H1 (cell line): ENCODE results near the gene DBNDD2. TPM values are rescaled to one million over a fixed set of nuclear protein-coding genes. Genes with fewer than 3 reads are reported as not detected.

Experiments
- BCL11A ChIP-seq, 2 experiments: IDR thresholded peaks; one replicate each; pipeline ENCODE4 v1.6.1; 2011; ENCODE audit warnings: low read depth in 2 of 2, low read length in 2 of 2, mild to moderate bottlenecking in 2 of 2
- CHD7 ChIP-seq: fragments of 300-600 bp; sonication (generic); IDR thresholded peaks from 2 replicates; pipeline ENCODE4 v1.7.1; 2012; ENCODE audit warnings: low read length, moderate library complexity, mild to moderate bottlenecking, inconsistent platforms; ENCODE audit not compliant: insufficient replicate concordance
- GTF2F1 ChIP-seq: IDR thresholded peaks from 2 replicates; pipeline ENCODE4 v1.6.1; 2012; ENCODE audit warnings: low read depth, low read length, improper control_type of control experiment, borderline replicate concordance
- JUN ChIP-seq: IDR thresholded peaks from 2 replicates; pipeline ENCODE4 v1.6.1; 2011; ENCODE audit warnings: low read depth, mild to moderate bottlenecking, improper control_type of control experiment, low read length
- NANOG ChIP-seq: IDR thresholded peaks from 2 replicates; pipeline ENCODE4 v1.6.1; 2011; ENCODE audit warnings: low read length, low read depth, mild to moderate bottlenecking, inconsistent platforms; ENCODE audit not compliant: insufficient read depth, poor library complexity, severe bottlenecking
- SAP30 ChIP-seq: fragments of 300-600 bp; sonication (generic); IDR thresholded peaks from 2 replicates; pipeline ENCODE4 v1.7.1; 2012; ENCODE audit warnings: low read length, moderate library complexity, mild to moderate bottlenecking, inconsistent platforms; ENCODE audit not compliant: insufficient read depth, insufficient replicate concordance
- SUZ12 ChIP-seq: fragments of 200-600 bp; sonication (generic); IDR thresholded peaks from 2 replicates; pipeline ENCODE4 v1.6.1; 2012; ENCODE audit warnings: mild to moderate bottlenecking, inconsistent platforms, low read length, moderate library complexity, mixed read lengths
- YY1 ChIP-seq: IDR thresholded peaks from 2 replicates; pipeline ENCODE4 v1.6.1; 2011; ENCODE audit warnings: low read depth, mild to moderate bottlenecking, low read length
- ZNF274 ChIP-seq: IDR thresholded peaks from 2 replicates; pipeline ENCODE4 v1.7.0; 2012; ENCODE audit warnings: low read length, borderline replicate concordance; ENCODE audit errors: extremely low read depth
- polyA plus RNA-seq, 7 experiments: library from polyadenylated mRNA; depleted of rRNA in 3 of 7; stranded (reverse) in 5 of 7; unstranded in 2 of 7; fragments of >200 nt in 5 of 7; fragments of 200-250 nt in 2 of 7; gene quantifications; 1 replicate in 5 of 7; 2 replicates in 1 of 7; 4 replicates in 1 of 7; pipeline versions ENCODE4 v1.2.1 to v1.2.3, GENCODE V29; 2011 to 2013; ENCODE audit warnings: missing spikeins in 2 of 7, mixed read lengths in 2 of 7
- total RNA-seq: library from RNA; stranded (reverse); fragmentation: NEBNext Ultra II Directional; extraction: Animal tissue kit (Norgen Biotek cat#: 25700); gene quantifications from 2 replicates; pipeline ENCODE4 v1.2.1, GENCODE V29; 2021
- TF ChIP-seq, protein P1 (sequence below): IDR thresholded peaks from 2 replicates; pipeline ENCODE4 v1.6.1; 2012; ENCODE audit warnings: low read length, inconsistent platforms

The DBNDD2 gene
- total and polyA plus RNA-seq, 2 of the 8 experiments (the other 6 are each of a cell fraction or from before 2014, with no cell fraction given), result 55.8 to 96.3 TPM

GRCh38 chr20:45395114-45395415 lies 13.0 kb upstream of the DBNDD2 start (continued):
- no peak for TF ChIP-seq CHD7
- TF ChIP-seq, protein P1, sequence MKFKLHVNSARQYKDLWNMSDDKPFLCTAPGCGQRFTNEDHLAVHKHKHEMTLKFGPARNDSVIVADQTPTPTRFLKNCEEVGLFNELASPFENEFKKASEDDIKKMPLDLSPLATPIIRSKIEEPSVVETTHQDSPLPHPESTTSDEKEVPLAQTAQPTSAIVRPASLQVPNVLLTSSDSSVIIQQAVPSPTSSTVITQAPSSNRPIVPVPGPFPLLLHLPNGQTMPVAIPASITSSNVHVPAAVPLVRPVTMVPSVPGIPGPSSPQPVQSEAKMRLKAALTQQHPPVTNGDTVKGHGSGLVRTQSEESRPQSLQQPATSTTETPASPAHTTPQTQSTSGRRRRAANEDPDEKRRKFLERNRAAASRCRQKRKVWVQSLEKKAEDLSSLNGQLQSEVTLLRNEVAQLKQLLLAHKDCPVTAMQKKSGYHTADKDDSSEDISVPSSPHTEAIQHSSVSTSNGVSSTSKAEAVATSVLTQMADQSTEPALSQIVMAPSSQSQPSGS, result no peak
- TF ChIP-seq NANOG, result no peak
- no peak for TF ChIP-seq JUN
- no peak for TF ChIP-seq SAP30
- TF ChIP-seq YY1, result no peak
- TF ChIP-seq SUZ12, result no peak
- no peak for TF ChIP-seq BCL11A (IDR thresholded peaks at IDR 0.05; ENCODE audit: low read depth in 2 of 2, low read length in 2 of 2)
- TF ChIP-seq ZNF274, result no peak
- no peak for TF ChIP-seq GTF2F1
